GM12873 (cell line): ENCODE results near the gene MAN2A2.

Source experiments
- TF ChIP-seq, protein P1 (sequence below): IDR thresholded peaks from 2 replicates; pipeline ENCODE4 v1.5.1; 2012; ENCODE audit warnings: low read depth, mild to moderate bottlenecking, moderate library complexity, low read length, control low read depth; ENCODE audit not compliant: insufficient read depth; ENCODE audit errors: missing control alignments

The MAN2A2 gene

GRCh38 chr15:90872486-90873184, 30.5 kb upstream of the MAN2A2 start:
- TF ChIP-seq, protein P1, sequence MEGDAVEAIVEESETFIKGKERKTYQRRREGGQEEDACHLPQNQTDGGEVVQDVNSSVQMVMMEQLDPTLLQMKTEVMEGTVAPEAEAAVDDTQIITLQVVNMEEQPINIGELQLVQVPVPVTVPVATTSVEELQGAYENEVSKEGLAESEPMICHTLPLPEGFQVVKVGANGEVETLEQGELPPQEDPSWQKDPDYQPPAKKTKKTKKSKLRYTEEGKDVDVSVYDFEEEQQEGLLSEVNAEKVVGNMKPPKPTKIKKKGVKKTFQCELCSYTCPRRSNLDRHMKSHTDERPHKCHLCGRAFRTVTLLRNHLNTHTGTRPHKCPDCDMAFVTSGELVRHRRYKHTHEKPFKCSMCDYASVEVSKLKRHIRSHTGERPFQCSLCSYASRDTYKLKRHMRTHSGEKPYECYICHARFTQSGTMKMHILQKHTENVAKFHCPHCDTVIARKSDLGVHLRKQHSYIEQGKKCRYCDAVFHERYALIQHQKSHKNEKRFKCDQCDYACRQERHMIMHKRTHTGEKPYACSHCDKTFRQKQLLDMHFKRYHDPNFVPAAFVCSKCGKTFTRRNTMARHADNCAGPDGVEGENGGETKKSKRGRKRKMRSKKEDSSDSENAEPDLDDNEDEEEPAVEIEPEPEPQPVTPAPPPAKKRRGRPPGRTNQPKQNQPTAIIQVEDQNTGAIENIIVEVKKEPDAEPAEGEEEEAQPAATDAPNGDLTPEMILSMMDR = no peak

- TF ChIP-seq, protein P1 = no peak
These were observed 29.6 kb upstream of the MAN2A2 start for GRCh38 chr15:90873488-90873997.

DNA sequence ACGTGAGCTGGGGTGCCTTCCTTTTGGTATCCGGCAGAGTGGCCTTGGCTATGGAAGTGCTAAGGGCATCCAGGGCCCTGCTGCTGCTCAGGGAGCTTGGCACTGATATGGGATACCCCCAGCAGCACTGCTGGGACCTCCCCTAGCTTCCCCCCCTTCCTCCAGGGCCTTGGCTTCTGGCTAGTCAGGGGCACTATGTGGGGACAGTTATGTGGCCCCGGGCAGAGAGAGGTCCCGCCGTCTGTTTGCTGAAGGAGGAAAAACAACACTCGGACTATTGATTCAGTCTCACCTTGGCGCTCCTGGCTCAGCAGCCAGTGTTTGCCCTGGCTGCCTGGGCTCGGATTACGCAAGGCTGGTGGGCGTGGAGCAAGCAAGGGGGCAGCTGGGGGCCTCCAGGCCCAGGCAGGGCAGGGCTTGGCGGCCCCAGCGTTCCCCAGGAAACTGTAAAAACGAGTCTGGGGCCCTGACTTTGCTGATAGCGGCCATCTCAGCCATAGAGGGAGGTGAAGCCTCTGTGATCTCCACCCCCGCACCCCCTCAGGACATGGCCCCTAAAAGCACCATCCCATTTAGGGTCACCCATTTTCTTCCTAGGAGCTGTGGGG, 29.0 kb upstream of the MAN2A2 start:
- TF ChIP-seq, protein P1 = no peak

DNA sequence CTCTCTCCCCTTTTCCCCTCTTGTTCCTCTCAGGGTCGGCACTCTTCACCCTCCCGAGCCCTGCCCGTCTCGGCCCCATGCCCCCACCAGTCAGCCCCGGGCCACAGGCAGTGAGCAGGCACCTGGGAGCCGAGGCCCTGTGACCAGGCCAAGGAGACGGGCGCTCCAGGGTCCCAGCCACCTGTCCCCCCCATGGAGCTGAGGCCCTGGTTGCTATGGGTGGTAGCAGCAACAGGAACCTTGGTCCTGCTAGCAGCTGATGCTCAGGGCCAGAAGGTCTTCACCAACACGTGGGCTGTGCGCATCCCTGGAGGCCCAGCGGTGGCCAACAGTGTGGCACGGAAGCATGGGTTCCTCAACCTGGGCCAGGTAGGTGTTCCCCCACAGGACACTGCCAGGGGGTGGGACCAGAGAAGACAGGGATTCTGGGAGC, 27.5 kb upstream of the MAN2A2 start:
- TF ChIP-seq, protein P1 = no peak

GRCh38 chr15:90876046-90876445, 27.1 kb upstream of the MAN2A2 start:
- TF ChIP-seq, protein P1 = no peak

GRCh38 chr15:90876512-90877170, 26.5 kb upstream of the MAN2A2 start:
- TF ChIP-seq, protein P1 = no peak

GRCh38 chr15:90877315-90877714, 25.8 kb upstream of the MAN2A2 start:
- TF ChIP-seq, protein P1 = no peak
